Fibroblast of mammary gland (primary cell): ENCODE measurements around the gene ACTRT2.

ENCODE experiments used
- DNase-seq: peaks from one replicate; pipeline ENCODE4 v3.0.0-alpha.2; 2010; ENCODE audit warnings: low read depth
- H3K4me3 ChIP-seq: 2 replicates; pipeline ENCODE4 v1.5.1; 2011; ENCODE audit warnings: low read depth, mild to moderate bottlenecking, low read length, moderate library complexity; ENCODE audit not compliant: control insufficient read depth
- TF ChIP-seq, protein P1 (sequence below): conservative IDR thresholded peaks from 2 replicates; pipeline ENCODE4 v1.5.1; 2011; ENCODE audit warnings: low read depth, low read length, inconsistent platforms; ENCODE audit not compliant: control insufficient read depth, insufficient read depth

ACTRT2 gene

GRCh38 chr1:3053986-3054385 is 32.7 kb downstream of the ACTRT2 start:
- TF ChIP-seq, protein P1, sequence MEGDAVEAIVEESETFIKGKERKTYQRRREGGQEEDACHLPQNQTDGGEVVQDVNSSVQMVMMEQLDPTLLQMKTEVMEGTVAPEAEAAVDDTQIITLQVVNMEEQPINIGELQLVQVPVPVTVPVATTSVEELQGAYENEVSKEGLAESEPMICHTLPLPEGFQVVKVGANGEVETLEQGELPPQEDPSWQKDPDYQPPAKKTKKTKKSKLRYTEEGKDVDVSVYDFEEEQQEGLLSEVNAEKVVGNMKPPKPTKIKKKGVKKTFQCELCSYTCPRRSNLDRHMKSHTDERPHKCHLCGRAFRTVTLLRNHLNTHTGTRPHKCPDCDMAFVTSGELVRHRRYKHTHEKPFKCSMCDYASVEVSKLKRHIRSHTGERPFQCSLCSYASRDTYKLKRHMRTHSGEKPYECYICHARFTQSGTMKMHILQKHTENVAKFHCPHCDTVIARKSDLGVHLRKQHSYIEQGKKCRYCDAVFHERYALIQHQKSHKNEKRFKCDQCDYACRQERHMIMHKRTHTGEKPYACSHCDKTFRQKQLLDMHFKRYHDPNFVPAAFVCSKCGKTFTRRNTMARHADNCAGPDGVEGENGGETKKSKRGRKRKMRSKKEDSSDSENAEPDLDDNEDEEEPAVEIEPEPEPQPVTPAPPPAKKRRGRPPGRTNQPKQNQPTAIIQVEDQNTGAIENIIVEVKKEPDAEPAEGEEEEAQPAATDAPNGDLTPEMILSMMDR = no peak
- H3K4me3 ChIP-seq = no peak overlapping the region
- no peak for DNase-seq

- no peak overlapping the region for H3K4me3 ChIP-seq
- TF ChIP-seq, protein P1 = no peak
- no peak for DNase-seq
Observed at GRCh38 chr1:3054474-3054873, 33.2 kb downstream of the ACTRT2 start.

DNA sequence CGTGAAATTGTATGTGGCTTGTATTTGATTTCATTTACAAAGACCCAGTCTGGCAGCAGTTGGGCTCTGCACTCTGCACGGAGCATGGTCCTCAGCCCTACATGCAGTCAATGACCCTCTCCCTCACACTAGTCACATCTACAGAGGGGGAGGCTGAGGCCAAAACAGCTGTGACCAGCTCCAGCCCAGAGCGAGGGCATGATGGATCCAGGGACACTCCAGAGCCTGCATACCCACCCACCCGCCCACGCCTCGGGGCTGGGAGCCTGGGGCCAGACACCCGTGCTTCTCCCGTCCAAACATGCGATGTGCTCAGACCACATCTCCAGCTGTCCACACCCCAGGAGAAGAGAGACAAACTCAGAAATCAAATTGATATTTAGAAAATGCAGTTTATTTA is 33.8 kb downstream of the ACTRT2 start:
- TF ChIP-seq, protein P1 = no peak
- H3K4me3 ChIP-seq = no peak overlapping the region
- DNase-seq = no peak

DNA sequence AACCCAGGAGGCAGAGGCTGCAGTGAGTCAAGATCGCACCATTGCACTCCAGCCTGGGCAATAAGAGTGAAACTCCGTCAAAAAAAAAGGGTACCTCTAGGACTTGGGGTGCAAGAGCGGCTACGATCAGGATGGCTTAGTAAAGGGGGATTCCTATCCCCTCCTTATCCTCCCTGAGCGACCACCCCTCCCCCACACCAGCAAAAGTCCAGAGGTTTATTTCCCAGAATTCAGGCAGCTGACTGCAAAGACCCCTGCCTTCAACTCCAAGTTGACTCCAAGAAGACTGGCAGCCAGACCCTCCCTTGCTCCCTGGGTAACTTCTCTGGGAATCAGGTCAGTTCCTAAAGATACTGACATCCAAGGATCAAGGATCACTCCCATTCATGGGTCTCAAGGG is 35.4 kb downstream of the ACTRT2 start:
- H3K4me3 ChIP-seq = no peak overlapping the region
- TF ChIP-seq, protein P1 = no peak
- DNase-seq = no peak

GRCh38 chr1:3058263-3059030 is 37.2 kb downstream of the ACTRT2 start:
- H3K4me3 ChIP-seq = no peak overlapping the region
- TF ChIP-seq, protein P1 = no peak
- DNase-seq = no peak

- DNase-seq = no peak
- H3K4me3 ChIP-seq = no peak overlapping the region
- TF ChIP-seq, protein P1 = no peak
Observed at GRCh38 chr1:3060127-3060526, 38.9 kb downstream of the ACTRT2 start.
